Stimulated activated CD4-positive, alpha-beta T cell treated with anti-CD3 and anti-CD28 coated beads, TNF-alpha, amount 100 ng/mL, for 24 hours (primary cell): ENCODE data around the gene COG6.

Source experiments
- DNase-seq, 3 experiments: peaks; one replicate each; pipeline ENCODE4 v3.0.0-alpha.2; 2020; ENCODE audit warnings: low read depth in 3 of 3

The COG6 gene

DNA sequence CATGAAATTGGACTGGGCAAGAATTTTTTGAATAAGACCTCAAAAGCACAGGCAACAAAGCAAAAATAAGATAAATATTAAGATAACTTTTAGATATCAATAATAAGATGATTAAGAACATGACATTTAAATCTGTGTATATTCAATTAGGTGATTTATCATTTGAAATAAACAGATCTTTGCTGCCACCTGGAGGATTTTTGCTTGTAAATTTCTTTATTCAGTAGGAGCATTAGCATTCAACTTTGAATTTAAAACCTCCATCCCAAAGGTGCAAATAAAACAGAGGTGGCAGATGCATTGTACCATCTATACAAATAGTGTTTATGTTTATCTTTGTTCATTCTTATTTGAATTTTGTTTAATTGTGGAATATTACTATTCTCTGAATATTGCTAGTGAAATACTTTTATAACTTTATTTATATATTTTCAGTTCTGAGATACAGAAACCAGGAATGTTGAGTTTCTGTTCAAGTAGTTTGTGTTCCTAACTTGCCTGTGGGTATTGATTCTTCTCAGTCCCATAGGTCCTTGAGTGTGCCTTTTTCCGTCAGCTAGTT, 20.9 kb downstream of the COG6 start:
- no peak for DNase-seq

DNA sequence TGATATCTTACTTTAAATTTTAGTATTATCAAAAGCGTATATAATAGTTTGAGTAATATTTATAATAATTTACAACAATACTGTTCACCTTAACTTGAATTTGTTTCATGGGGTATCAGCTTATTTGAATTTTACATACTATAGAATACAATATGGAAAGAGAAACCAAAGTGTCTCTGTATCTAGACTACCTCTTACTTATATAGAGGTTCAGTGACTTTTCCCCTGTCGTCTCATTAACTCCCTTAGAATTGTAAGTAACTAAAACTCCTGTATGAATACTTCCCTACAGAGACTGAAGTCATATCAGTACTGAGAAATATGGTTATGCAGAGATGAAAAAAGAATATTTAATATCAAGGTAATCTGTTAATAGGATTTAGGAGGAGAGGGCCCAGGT, 26.8 kb downstream of the COG6 start:
- DNase-seq: no peak

DNA sequence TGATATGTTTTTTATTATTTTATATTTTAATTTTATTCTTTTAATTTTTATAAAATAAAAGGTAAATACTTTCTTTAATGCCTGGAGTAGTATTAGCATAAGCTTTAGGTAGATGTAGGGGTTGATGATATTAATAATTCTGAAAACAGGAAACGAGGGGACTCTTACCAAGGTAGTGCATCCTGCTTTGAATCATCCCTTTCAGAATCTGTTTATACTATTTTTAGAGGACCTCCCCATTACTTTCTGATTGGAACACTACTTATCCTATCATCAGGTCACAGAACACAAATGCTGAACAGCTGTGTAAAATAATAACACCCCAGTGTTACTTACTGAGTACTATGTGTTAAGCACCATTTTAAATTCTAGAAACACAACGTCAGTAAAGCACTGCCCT, 27.3 kb downstream of the COG6 start:
- DNase-seq: no peak

DNA sequence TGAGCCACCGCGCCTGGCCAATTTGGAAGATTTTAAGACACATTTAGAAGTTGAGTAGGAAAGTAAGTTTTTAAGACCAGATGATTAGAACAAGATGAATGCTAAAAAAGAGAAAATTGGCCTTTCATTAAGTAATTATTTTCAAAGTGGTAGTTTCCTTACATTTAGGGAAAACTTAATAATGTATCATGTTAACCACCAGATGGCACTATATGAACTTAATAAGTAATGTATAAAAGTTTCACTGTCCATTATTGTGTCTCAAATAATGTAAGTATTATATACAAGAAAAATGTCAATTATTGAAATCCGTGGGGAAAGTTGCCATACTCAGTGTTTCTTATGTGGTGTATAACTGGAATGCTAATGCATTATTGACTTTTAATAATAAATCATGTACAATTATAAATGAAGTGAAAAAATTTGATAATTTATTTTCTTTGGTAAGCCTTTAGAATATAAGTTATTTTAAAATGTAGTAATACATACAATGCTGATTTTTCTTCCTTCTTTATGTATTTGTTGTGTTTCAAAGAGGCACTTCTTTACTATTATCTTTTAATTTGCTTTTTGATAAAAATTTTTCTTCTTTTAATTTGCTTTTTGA, 29.2 kb downstream of the COG6 start:
- DNase-seq: no peak

DNA sequence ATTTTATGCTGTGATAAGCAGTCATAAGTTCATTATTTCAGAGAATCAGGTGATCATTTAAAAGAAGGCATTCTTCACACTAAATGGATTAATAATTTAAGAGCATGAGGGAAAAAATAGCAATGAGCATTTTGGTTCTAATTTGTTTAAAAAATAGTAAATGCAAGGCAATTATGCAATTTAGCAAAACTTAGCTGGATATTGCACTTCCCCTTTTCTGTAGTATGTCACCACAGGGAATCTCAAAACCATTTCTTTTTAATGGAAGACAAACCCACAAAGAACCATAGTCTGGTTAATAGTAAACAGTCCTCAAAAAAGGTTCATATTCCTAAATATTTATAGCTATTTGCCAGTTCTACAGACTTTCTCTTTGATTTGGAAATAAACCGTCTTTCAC, 30.2 kb downstream of the COG6 start:
- DNase-seq: no peak

DNA sequence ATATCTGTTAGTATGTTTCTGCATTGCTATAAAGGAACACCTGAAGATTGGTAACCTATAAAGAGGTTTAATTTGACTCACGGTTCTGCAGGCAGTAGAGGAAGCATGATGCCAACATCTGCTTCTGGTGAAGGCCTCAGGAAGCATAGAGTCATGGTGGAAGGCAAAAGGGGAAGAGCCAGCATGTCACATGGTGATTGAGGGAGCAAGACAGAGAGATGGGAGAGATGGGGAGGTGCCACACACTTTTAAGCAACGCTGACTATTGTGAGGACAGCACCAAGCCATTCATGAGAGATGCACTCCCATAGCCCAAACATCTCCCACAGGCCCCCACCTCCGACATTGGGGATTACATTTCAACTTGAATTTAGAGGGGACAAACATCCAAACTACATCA, 32.8 kb downstream of the COG6 start:
- no peak for DNase-seq

DNA sequence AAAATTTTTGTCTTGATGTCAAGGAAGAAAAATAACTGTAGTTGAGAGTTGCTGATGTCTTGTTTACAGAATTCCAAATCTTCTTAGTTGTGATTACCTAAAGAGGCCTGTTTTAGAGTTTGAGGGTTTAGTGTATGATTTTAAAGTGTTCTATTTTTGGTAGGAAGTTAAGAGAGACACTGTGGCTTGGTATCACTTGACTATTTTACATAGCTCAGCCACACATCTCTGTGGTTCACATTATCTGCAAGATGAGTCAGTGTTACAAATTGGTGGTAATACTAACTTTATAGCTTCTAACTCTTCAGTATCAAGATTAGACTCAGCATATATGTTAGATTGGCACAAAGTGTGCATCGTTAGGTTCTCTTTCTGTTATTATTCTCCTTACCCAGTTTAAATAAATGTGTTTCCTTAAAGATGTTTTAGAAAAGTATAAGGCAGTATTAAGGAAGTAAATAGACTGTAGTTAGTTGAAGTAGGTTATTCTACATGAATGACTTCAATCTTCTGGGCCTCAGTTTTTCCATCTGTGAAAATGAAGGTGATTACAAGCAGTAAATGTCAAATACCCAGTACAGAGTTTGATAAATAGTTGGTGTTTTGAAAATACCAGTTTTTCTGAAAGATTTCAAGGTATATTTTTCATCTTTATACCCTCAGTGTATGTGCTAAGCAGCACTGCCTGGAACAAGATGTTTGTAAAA, 33.4 kb downstream of the COG6 start:
- no peak for DNase-seq

DNA sequence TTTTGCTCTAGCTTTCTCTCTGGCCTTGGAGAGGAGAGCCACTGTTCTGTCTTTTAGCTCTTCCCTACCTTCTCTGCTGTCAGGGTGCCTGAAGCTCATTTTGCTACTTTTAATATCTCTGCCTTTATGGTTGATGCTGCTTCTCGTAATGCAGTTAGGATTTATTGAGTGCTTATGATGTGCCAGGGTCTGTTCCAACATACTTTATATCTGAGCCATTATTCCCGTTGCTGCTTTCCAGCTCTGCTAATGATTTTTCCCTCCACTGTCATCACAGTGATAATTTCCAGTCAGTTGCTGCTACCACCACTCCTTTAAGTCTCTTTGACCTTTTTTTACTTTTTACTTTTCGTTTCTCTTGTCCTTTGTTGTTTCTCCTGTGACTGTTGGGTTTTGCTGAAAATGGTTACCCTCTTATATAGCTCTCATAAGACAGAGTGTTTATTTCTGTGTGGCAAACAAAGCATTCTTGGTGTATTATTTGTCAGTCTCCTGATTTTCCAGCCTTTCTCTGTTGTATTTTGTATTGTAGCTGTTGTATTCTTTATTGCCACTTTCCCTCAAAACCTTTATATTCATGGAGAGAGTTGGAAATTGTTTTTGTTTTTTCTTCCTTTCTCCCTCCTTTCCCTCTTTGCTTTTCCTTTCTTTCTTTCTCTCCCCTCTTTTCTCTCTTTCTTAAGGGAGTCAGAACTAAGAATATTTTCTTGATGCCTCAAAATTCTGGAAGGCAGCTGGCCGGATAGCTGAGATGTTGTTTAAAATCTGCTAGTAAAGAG, 37.4 kb downstream of the COG6 start:
- DNase-seq: no peak

DNA sequence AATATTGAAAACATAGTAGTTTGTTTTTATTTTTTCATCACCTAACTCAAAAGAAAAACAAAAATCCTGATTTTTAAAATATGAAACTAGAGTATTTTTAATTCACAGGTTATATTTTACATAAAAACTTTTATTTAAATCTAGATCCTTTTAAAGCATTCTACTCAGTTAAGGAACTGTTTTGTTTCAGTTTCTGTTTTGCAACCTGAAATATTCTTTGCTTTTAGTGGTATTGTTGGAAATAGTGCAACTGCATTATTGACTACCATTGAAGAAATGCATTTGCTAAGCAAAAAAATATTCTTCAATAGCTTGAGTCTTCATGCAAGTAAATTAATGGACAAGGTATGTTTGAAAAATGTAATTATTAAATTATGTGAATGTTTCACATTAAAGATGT, 43.8 kb downstream of the COG6 start:
- DNase-seq: no peak

DNA sequence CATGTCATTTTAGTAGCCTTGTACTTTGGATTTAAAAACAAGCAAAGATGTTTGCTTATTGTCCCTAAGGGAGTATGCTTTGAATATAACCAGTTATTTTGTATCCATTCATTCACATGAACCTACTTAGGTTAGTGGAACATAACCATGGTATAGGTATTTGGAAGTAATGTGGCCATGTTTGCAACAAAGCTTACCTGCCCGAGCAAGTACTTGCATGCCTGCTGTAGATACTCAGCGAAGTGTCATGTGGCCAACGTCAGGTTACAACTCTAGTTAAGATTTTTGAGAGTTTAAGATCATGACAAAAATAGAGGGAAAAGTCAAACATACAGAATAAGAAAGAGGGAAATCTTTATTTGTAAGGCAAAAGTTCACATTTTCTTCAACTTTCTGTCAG, 57.2 kb downstream of the COG6 start:
- DNase-seq: no peak

DNA sequence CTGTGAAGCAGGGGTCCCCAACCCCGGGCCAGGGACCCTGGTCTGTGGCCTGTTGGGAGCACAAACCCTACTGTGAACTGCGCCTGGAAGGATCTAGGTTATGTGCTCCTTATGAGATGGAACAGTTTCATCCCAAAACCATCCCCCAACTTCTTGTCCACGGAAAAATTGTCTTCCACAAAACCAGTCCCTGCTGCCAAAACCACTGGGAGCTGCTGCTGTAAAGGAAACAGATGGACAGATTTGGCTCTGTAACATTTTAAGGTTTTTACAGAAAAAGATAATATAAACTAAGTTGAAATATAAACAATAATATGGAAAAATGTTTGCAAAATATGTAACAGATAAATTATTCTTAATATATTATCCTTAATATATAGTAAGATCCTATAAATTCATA, 73.7 kb downstream of the COG6 start:
- no peak for DNase-seq

DNA sequence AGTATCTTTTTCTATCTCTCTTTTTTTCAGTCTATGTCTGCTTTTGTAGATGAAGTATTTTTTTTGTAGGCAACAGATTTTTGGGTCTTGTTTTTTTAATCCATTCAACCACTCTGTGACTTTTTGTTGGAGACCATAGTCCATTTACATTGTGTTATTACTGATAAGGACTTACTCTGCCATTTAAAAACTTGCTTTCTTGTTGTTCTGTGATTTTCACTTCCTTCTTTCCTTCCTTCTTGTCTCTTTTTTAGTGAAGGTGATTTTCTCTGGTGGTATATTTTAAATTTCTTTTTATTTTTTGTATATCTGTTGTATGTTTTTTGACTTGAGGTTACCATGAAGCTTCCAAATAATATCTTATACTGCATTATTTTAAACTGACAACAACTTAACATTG, 79.5 kb downstream of the COG6 start:
- DNase-seq: no peak

DNA sequence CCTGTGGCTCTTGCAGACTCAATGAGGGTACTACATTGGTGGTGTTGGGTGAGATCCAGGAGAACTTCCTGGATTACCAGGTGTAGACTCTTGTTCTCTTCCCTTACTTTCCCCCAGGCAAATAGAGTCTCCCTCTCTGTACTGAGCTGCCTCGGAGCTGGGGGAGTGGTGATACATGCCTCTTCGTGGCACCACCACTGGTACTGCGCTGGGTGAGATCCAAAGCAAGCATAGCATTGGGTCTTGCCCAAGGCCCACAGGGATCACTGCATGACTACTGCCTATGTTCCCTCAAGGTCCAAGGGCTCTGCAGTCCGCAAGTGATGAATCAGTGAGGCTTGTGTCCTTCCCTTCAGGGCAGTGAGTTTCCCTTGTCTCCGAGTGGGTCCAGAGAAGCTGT, 81.6 kb downstream of the COG6 start:
- DNase-seq: no peak

DNA sequence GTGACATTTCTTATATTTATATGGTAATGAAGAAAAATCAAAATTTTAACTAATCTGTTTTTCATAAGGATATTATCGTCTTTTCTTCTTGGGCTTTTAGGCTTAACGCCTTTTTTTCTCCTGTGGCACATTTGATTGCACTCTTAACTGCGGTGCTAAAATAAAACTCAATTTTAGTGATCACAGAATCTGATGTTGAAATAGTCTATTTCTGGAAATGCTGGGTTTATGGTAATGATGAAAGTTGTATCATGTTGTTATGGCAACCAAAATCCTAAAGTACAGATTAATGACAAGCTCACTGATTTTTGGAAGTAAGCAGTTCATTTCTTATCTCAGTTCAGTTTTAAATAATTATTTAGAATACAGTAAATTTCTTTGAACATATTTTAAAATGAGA, 85.3 kb downstream of the COG6 start:
- no peak for DNase-seq

DNA sequence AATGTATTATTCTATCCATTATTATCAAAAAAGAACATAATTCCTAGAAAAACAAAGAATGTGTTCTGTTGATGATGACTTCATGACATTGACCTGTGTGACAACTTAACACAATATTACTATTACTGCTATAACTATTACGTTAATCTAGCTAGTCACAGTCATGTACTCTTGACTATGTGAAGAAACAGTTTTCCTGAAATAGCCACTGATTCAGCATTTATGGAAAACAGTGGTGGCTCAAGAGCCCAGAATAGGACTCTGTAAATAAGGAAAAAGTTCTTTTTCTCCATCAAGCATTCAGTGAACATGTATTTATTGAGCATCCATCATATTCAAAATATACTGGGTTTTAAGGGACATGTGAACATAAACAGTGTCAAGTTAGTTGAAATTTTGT, 93.5 kb downstream of the COG6 start:
- no peak for DNase-seq

DNA sequence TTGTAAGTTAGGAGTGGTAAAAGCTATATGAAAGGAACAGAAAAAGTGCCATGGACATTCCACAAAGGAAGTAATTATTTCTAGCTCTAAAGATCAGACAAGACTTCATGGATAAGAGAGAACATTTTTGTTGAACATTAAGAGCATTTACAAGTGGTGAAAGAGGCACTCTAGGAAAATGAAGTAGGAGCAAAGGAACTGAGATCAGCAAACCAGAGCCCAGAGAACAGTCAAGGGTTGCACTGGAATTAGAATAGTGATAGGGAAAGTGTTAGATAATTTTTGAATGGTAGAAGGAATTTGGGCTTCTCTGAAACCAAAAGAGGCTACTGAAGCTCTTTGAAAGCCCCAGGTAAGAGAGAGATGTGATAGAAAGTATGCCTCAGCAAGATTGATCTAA, 94.1 kb downstream of the COG6 start:
- DNase-seq: no peak

DNA sequence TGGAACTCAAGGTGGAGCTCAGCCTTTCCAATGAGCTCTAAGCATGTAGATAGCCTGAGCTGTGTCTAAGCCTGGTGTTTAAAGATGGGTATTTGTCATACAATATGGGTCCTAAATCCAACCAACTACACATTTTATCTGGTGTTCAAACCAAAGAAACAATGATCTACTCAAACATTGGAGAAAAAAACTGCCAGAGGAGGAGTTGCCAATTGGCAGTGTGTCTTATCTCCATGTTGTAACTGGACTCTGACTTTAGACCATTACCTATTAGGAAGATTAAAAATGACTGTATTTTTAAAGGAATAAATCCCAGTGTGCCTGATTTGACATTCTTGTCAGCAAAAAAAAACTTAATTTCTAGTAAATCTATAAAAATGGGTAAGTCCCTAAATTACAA, 96.3 kb downstream of the COG6 start:
- no peak for DNase-seq

DNA sequence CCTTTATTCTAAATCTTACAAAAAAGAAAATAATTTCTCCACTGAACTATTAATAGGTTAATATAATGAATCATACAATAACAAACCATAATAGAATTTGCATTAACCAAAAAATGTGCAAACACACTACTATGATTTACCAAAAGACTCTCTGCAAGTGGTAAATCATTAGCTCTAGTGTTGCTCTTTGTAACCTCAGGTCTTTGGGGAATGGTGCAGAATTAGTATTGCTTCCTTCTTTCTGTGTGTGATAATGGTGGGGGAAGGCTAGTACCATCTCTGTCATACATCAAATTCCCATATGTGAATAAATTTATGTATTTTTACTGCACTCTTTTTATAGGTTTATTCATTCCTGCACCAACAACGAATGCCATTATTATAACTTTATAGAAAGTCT, 105.1 kb downstream of the COG6 start:
- no peak for DNase-seq

DNA sequence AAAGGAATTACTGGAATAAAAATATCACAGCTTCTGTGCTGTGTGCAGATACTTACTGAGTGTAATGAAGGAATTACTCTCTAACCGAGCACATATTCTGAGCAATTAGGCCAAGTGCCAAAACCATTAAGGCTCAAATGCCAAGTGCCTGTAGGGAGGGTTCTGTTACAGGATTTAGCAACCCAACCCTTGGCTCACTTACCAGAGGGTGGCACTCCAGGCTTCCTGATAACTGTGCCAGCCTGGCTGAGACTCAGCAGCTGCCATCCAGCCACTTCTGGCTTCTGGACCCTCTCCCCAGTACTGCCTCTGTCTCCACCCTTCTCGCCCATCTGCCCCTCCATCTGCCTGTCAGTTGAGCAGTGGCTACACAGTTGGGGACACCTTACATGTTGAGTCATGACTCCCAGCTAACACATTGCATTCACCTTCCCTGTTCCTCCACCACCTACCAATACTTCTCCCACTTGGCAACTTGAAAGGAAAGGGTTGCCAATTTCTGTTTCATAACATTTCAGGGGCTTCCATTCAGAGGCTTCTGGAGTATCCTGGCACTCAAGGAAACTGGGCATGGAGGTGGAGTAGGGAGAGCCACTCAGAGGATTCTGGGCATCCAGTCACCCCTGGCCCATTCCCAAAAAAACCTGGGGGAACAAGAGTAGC, 110.5 kb downstream of the COG6 start:
- DNase-seq: no peak

DNA sequence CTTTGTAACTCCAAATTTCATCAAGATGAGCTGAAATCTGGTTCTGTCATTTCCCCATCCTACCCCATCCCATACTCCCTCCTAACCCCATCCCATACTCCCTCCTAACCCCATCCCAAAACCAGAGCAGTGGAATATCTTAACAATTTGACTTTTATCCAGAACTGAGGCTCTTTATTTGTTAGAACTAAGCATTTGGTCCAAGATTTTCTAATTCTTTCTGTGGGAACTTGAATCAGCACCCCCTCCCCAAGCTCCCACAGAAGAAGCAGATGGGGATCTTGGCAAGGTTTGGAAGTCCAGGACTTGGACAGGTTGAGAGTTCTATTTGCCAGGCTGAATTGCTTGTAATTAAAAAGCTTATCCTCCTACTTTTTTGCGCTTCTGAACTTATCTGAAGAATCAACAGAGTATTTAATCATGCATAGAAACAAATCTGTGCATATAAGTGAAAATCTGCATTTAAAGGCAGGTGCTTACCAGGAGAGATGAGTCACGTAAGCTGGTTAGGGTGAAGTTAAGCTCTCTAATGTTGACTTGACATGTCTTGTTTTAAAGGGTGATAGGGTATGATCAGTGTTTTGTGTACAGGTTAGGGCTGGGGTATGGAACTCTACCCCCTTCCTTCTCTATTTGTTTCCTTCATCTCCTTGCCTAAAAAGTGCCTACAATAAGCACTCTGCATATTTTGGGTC, 111.1 kb downstream of the COG6 start:
- no peak for DNase-seq

DNA sequence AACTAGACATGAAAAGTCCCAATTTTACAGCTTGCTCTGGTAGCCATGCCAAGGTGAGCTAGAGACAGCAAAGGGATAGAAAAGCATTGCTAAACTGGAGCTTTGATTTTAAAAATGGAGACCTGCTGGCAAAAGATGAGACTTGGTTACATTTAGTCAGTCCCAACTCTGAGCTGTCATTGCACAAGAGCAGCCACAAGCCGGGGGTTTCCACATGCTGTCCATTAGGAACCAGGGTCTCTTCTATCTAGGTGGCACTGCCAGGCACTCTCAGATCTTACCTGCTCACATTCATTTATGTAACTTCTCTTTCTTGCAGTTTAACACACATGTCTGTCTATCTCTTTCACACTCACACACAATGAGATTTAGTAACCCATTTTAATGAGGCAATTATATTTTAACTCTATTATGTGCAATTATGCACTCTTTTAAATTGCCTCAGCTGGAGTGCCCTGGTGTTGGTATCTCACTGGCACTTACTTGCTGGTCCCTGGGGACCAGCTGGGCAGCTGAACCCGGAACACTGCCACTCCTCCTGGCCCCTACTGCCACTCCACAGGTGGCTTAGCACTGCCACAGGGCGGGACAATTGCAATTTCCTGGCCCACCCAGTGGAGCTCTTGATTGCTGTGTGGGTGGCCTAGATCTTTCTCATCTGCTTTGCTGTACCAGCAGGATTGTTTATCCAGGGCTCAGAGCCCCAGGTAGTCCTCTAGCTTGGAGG, 112.5 kb downstream of the COG6 start:
- no peak for DNase-seq
